Neural cell (in vitro differentiated cells): ENCODE measurements around the gene PCNX2. TPM values are rescaled to one million over a fixed set of nuclear protein-coding genes. Genes with fewer than 3 reads are reported as not detected.

Source experiments
- H2AFZ ChIP-seq: fragments of 200-600, 300-800 bp; sonication (generic), shearing (Covaris generic); 2 replicates; pipeline ENCODE4 v1.6.0; 2014; ENCODE audit warnings: low read depth, mild to moderate bottlenecking, antibody characterized with exemption, low read length, moderate library complexity
- H3F3A ChIP-seq: fragments of 200-600 bp; shearing (Covaris generic); 2 replicates; pipeline ENCODE4 v1.6.1; 2016; ENCODE audit warnings: mild to moderate bottlenecking, moderate library complexity, mixed read lengths, antibody characterized with exemption, low read length; ENCODE audit not compliant: insufficient read depth, poor library complexity, severe bottlenecking
- H3K27ac ChIP-seq: fragments of 200-600, 300-800 bp; sonication (generic), shearing (Covaris generic); 2 replicates; pipeline ENCODE4 v1.5.1; 2014; ENCODE audit warnings: mild to moderate bottlenecking, low read length, moderate library complexity
- H3K27me3 ChIP-seq: fragments of 300-800, 200-600 bp; sonication (generic), shearing (Covaris generic); 2 replicates; pipeline ENCODE4 v1.6.0; 2014; ENCODE audit warnings: mild to moderate bottlenecking, low read depth, low read length, moderate library complexity; ENCODE audit not compliant: insufficient read depth
- H3K36me3 ChIP-seq: fragments of 300-800, 200-600 bp; sonication (generic), shearing (Covaris generic); 2 replicates; pipeline ENCODE4 v1.5.1; 2014; ENCODE audit warnings: mild to moderate bottlenecking, antibody characterized with exemption, low read length, moderate library complexity; ENCODE audit not compliant: insufficient read depth
- H3K4me2 ChIP-seq: fragments of 300-800, 200-600 bp; sonication (generic), shearing (Covaris generic); 2 replicates; pipeline ENCODE4 v1.6.0; 2014; ENCODE audit warnings: mild to moderate bottlenecking, low read length
- H3K4me3 ChIP-seq: fragments of 300-800, 200-600 bp; sonication (generic), shearing (Covaris generic); 2 replicates; pipeline ENCODE4 v1.5.1; 2014; ENCODE audit warnings: mild to moderate bottlenecking, low read length, moderate library complexity
- H3K79me2 ChIP-seq: fragments of 200-600 bp; shearing (Covaris generic); replicated peaks from 2 replicates; pipeline ENCODE4 v1.6.0; 2014; ENCODE audit warnings: mild to moderate bottlenecking, low read length, moderate library complexity; ENCODE audit not compliant: insufficient read depth
- H3K9ac ChIP-seq: fragments of 300-800, 200-600 bp; sonication (generic), shearing (Covaris generic); 2 replicates; pipeline ENCODE4 v1.6.1; 2016; ENCODE audit warnings: mild to moderate bottlenecking, low read length, mixed read lengths
- H3K9me2 ChIP-seq: fragments of 200-600 bp; shearing (Covaris generic); 2 replicates; pipeline ENCODE4 v1.6.1; 2016; ENCODE audit warnings: mild to moderate bottlenecking, low read length, mixed read lengths; ENCODE audit not compliant: insufficient read depth
- H3K9me3 ChIP-seq: fragments of 200-600, 300-800 bp; sonication (generic), shearing (Covaris generic); 2 replicates; pipeline ENCODE4 v1.6.1; 2016; ENCODE audit warnings: mild to moderate bottlenecking, mixed run types, low read length, moderate library complexity, mixed read lengths
- H4K20me1 ChIP-seq: fragments of 200-600 bp; shearing (Covaris generic); 2 replicates; pipeline ENCODE4 v1.6.1; 2016; ENCODE audit warnings: mild to moderate bottlenecking, mixed run types; ENCODE audit not compliant: insufficient read depth
- EP300 ChIP-seq: fragments of 450-650 bp; conservative IDR thresholded peaks from 2 replicates; pipeline ENCODE4 v1.6.1; 2014; ENCODE audit warnings: antibody characterized with exemption, mild to moderate bottlenecking, moderate library complexity; ENCODE audit not compliant: poor library complexity, severe bottlenecking
- EZH2 ChIP-seq: fragments of 200-600, 300-800 bp; shearing (Covaris generic), sonication (generic); IDR thresholded peaks from 2 replicates; pipeline ENCODE4 v1.6.1; 2014; ENCODE audit warnings: antibody characterized with exemption, low read length, borderline replicate concordance, mild to moderate bottlenecking; ENCODE audit not compliant: insufficient read depth, poor library complexity, severe bottlenecking
- MXI1 ChIP-seq: fragments of 450-650 bp; conservative IDR thresholded peaks from 2 replicates; pipeline ENCODE4 v1.6.1; 2014; ENCODE audit warnings: antibody characterized with exemption, mild to moderate bottlenecking; ENCODE audit not compliant: poor library complexity, severe bottlenecking
- POLR2AphosphoS5 ChIP-seq: IDR thresholded peaks from 2 replicates; pipeline ENCODE4 v1.6.1; 2012
- RAD21 ChIP-seq: fragments of 450-650 bp; conservative IDR thresholded peaks from 2 replicates; pipeline ENCODE4 v1.6.1; 2014; ENCODE audit warnings: antibody characterized with exemption, mild to moderate bottlenecking, moderate library complexity
- SMC3 ChIP-seq: fragments of 450-650 bp; conservative IDR thresholded peaks from 2 replicates; pipeline ENCODE4 v1.6.1; 2014; ENCODE audit warnings: antibody characterized with exemption, mild to moderate bottlenecking, moderate library complexity; ENCODE audit not compliant: poor library complexity
- TAF1 ChIP-seq: IDR thresholded peaks from 2 replicates; pipeline ENCODE4 v1.6.1; 2012; ENCODE audit warnings: low read depth
- polyA plus RNA-seq: library from polyadenylated mRNA; depleted of rRNA; stranded (reverse); fragments of >200 nt; gene quantifications from 2 replicates; pipeline ENCODE4 v1.2.3, GENCODE V29; 2014
- TF ChIP-seq, protein P1 (sequence below): IDR thresholded peaks from 2 replicates; pipeline ENCODE4 v1.6.1; 2012; ENCODE audit warnings: borderline replicate concordance
- TF ChIP-seq, protein P2 (sequence below): fragments of 450-650 bp; IDR thresholded peaks from 2 replicates; pipeline ENCODE4 v1.5.1; 2014; ENCODE audit warnings: antibody characterized with exemption, mild to moderate bottlenecking, moderate library complexity; ENCODE audit not compliant: poor library complexity, severe bottlenecking

Gene PCNX2
- polyA plus RNA-seq, 1 donor from 2014 or later = 17.2 TPM

DNA sequence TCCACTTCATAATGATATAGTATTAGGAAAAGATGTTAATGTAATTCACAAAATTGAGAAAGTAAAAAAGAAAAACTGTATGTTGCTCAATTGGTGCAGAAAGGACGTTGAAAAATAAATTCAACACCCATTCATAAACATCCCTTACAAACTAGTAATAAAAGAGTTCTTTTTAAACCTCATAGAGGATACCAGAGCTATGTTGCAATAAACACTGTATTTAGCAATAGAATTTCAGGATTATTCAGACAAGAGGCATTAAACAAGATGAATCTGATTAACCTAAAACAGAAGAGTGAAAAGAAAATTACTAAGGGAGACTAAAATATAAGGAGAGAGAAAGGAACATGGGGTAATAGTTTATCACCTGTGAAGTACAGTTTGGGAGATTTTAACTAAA lies 190.3 kb downstream of the PCNX2 start:
- Histone ChIP-seq H3K9me3 (no peaks in the 10 kb centered on the region), H3K36me3 (no peaks in the 10 kb centered on the region), H2AFZ (no peak overlapping the region), H3K9ac (no peak overlapping the region), H3K4me2 (no peak overlapping the region), H3K4me3 (no peak overlapping the region), H3K27me3 (no peaks in the 10 kb centered on the region), H3K9me2 (no peaks in the 10 kb centered on the region), H3K79me2 (no peaks in the 10 kb centered on the region), H4K20me1 (no peaks in the 10 kb centered on the region), H3F3A (no peaks in the 10 kb centered on the region), H3K27ac (no peak overlapping the region)
- TF ChIP-seq, protein P1, sequence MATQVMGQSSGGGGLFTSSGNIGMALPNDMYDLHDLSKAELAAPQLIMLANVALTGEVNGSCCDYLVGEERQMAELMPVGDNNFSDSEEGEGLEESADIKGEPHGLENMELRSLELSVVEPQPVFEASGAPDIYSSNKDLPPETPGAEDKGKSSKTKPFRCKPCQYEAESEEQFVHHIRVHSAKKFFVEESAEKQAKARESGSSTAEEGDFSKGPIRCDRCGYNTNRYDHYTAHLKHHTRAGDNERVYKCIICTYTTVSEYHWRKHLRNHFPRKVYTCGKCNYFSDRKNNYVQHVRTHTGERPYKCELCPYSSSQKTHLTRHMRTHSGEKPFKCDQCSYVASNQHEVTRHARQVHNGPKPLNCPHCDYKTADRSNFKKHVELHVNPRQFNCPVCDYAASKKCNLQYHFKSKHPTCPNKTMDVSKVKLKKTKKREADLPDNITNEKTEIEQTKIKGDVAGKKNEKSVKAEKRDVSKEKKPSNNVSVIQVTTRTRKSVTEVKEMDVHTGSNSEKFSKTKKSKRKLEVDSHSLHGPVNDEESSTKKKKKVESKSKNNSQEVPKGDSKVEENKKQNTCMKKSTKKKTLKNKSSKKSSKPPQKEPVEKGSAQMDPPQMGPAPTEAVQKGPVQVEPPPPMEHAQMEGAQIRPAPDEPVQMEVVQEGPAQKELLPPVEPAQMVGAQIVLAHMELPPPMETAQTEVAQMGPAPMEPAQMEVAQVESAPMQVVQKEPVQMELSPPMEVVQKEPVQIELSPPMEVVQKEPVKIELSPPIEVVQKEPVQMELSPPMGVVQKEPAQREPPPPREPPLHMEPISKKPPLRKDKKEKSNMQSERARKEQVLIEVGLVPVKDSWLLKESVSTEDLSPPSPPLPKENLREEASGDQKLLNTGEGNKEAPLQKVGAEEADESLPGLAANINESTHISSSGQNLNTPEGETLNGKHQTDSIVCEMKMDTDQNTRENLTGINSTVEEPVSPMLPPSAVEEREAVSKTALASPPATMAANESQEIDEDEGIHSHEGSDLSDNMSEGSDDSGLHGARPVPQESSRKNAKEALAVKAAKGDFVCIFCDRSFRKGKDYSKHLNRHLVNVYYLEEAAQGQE = no peak
- TF ChIP-seq EZH2 (no peak), RAD21 (no peak), TAF1 (no peak), MXI1 (no peak), POLR2AphosphoS5 (no peak), SMC3 (no peak), EP300 (no peak)
- TF ChIP-seq, protein P2, sequence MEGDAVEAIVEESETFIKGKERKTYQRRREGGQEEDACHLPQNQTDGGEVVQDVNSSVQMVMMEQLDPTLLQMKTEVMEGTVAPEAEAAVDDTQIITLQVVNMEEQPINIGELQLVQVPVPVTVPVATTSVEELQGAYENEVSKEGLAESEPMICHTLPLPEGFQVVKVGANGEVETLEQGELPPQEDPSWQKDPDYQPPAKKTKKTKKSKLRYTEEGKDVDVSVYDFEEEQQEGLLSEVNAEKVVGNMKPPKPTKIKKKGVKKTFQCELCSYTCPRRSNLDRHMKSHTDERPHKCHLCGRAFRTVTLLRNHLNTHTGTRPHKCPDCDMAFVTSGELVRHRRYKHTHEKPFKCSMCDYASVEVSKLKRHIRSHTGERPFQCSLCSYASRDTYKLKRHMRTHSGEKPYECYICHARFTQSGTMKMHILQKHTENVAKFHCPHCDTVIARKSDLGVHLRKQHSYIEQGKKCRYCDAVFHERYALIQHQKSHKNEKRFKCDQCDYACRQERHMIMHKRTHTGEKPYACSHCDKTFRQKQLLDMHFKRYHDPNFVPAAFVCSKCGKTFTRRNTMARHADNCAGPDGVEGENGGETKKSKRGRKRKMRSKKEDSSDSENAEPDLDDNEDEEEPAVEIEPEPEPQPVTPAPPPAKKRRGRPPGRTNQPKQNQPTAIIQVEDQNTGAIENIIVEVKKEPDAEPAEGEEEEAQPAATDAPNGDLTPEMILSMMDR = no peak

DNA sequence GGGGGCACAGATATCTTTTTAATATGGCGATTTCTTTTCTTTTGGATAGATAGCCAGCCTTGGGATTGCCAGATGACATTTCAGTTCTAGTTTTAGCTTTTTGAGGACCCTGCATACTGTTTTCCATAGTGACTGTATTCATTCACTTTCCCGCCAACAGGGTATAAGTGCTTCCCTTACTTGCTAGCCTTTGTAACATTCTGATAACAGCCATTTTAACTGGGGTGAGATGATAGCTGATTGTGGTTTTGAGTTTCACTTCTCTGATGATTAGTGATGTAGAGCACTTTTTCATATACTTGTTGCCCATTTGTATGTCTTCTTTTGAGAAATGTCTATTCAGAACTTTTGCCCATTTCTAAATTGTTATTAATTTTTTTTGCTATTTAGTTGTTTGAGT lies 193.2 kb downstream of the PCNX2 start:
- Histone ChIP-seq H3K27me3 (no peaks in the 10 kb centered on the region), H2AFZ (no peak overlapping the region), H3K9me2 (no peaks in the 10 kb centered on the region), H3K4me3 (no peak overlapping the region), H3K36me3 (no peaks in the 10 kb centered on the region), H3K27ac (no peak overlapping the region), H4K20me1 (no peaks in the 10 kb centered on the region), H3F3A (no peaks in the 10 kb centered on the region), H3K79me2 (no peaks in the 10 kb centered on the region), H3K9ac (no peak overlapping the region), H3K4me2 (no peak overlapping the region), H3K9me3 (no peaks in the 10 kb centered on the region)
- no peak for TF ChIP-seq MXI1
- no peak for TF ChIP-seq TAF1
- TF ChIP-seq, protein P2 = no peak
